Measurements from ENCODE around the gene SUGCT. TPM values are rescaled to one million over a fixed set of nuclear protein-coding genes. Genes with fewer than 3 reads are reported as not detected.

SUGCT gene
- total RNA-seq, 3 donors from 2014 or later = 7.6 to 19.1 (median 10.1) TPM

- intact Hi-C loops (cut with DNase I, micrococcal nuclease) = no loop called here
- Histone ChIP-seq H3K4me3 (no peak overlapping the region), H3K36me3 (ENCODE audit: low read depth) (no peaks in the 10 kb centered on the region), H3K9me3 (no peaks in the 10 kb centered on the region), H3K4me1 (ENCODE audit: low read depth) (no peaks in the 10 kb centered on the region)
- ATAC-seq (no peak), DNase-seq (no peak)
- TF ChIP-seq CTCF (IDR thresholded peaks at IDR 0.05) = no peak
Measured at GRCh38 chr7:40656349-40656748, 521.5 kb downstream of the SUGCT start.

- no peak for TF ChIP-seq CTCF (IDR thresholded peaks at IDR 0.05)
- Histone ChIP-seq H3K4me1 (ENCODE audit: low read depth) (no peaks in the 10 kb centered on the region), H3K36me3 (ENCODE audit: low read depth) (no peaks in the 10 kb centered on the region), H3K9me3 (no peaks in the 10 kb centered on the region), H3K4me3 (no peak overlapping the region)
- DNase-seq (no peak), ATAC-seq (no peak)
- intact Hi-C loops (cut with DNase I, micrococcal nuclease) = no loop called here
Measured at GRCh38 chr7:40658729-40659128, 523.9 kb downstream of the SUGCT start.

- intact Hi-C loops (cut with DNase I, micrococcal nuclease) = no loop called here
- H3K36me3 ChIP-seq (ENCODE audit: low read depth) = no peaks in the 10 kb centered on the region
- H3K4me3 ChIP-seq = no peak overlapping the region
- ATAC-seq (no peak), DNase-seq (no peak)
- TF ChIP-seq CTCF (IDR thresholded peaks at IDR 0.05) = no peak
- H3K9me3 ChIP-seq = no peaks in the 10 kb centered on the region
- no peaks in the 10 kb centered on the region for H3K4me1 ChIP-seq (ENCODE audit: low read depth)
Measured at GRCh38 chr7:40659231-40659630, 524.4 kb downstream of the SUGCT start.

GRCh38 chr7:40673285-40673684, 538.5 kb downstream of the SUGCT start:
- Histone ChIP-seq H3K4me3 (no peak overlapping the region), H3K9me3 (no peaks in the 10 kb centered on the region), H3K36me3 (ENCODE audit: low read depth) (no peaks in the 10 kb centered on the region), H3K4me1 (ENCODE audit: low read depth) (peaks cover 8% of the 10 kb centered on the region)
- DNase-seq (no peak), ATAC-seq (peak; percentile 54)
- intact Hi-C loops (cut with DNase I, micrococcal nuclease) = no loop called here
- no peak for TF ChIP-seq CTCF (IDR thresholded peaks at IDR 0.05)

- H3K4me3 ChIP-seq = no peak overlapping the region
- H3K36me3 ChIP-seq (ENCODE audit: low read depth) = no peaks in the 10 kb centered on the region
- intact Hi-C loops (cut with DNase I, micrococcal nuclease) = no loop called here
- H3K4me1 ChIP-seq (ENCODE audit: low read depth) = peaks cover 8% of the 10 kb centered on the region
- ATAC-seq (no peak), DNase-seq (no peak)
- H3K9me3 ChIP-seq = no peaks in the 10 kb centered on the region
- no peak for TF ChIP-seq CTCF (IDR thresholded peaks at IDR 0.05)
Measured at GRCh38 chr7:40674316-40674715, 539.5 kb downstream of the SUGCT start.

GRCh38 chr7:40675741-40676140, 540.9 kb downstream of the SUGCT start:
- no peaks in the 10 kb centered on the region for H3K36me3 ChIP-seq (ENCODE audit: low read depth)
- ATAC-seq (no peak), DNase-seq (no peak)
- no peak overlapping the region for H3K4me3 ChIP-seq
- peaks cover 8% of the 10 kb centered on the region for H3K4me1 ChIP-seq (ENCODE audit: low read depth)
- TF ChIP-seq CTCF (IDR thresholded peaks at IDR 0.05) = no peak
- intact Hi-C loops (cut with DNase I, micrococcal nuclease) = no loop called here
- no peaks in the 10 kb centered on the region for H3K9me3 ChIP-seq
